Cardiac septum (tissue), 1 donor: ENCODE results near the gene SIGLEC10. TPM values are rescaled to one million over a fixed set of nuclear protein-coding genes. Genes with fewer than 3 reads are reported as not detected.
"Not testable (repeated sequence)": the region's sequence is repeated elsewhere in the genome, so short reads cannot be mapped to it uniquely, and the experiment has no call there.

Experiments
- DNase-seq: peaks from one replicate; pipeline ENCODE4 v3.0.0-alpha.2; 2020; ENCODE audit warnings: low spot score
- intact Hi-C: fragments of 100-400 bp; cut with DNase I; formaldehyde crosslinking; loops from one replicate; pipeline ENCODE4 v1.14.0; 2022
- total RNA-seq: library from RNA; stranded (reverse); fragmentation: NEBNext Ultra II Directional; extraction: Animal tissue kit (Norgen Biotek cat#: 25700); gene quantifications from one replicate; pipeline ENCODE4 v1.2.1, GENCODE V29; 2021
- donor health status: DM: no; HTN: no; CAD: no.

The SIGLEC10 gene
- total RNA-seq, 1 donor from 2014 or later = 0.30 TPM

- not testable (repeated sequence) for DNase-seq
- intact Hi-C loops = loop anchor here (10.0 kb wide), 1 partner anchor 55 kb away; the partner anchor contains the start of gene VSIG10L
These were observed 17.5 kb downstream of the SIGLEC10 start for GRCh38 chr19:51399936-51400335.

- no peak for DNase-seq
- intact Hi-C loops = loop anchor here (10.0 kb wide), 1 partner anchor 54 kb away; the partner anchor contains the start of gene VSIG10L
These were observed 18.2 kb downstream of the SIGLEC10 start for GRCh38 chr19:51399231-51399630.

GRCh38 chr19:51398096-51398704 lies 19.2 kb downstream of the SIGLEC10 start:
- no peak for DNase-seq
- intact Hi-C loops = loop anchor here (10.0 kb wide), 1 partner anchor 53 kb away; the partner anchor contains the start of gene VSIG10L

- intact Hi-C loops = loop anchor here (10.0 kb wide), 1 partner anchor 53 kb away; the partner anchor contains the start of gene VSIG10L
These were observed 20.0 kb downstream of the SIGLEC10 start for GRCh38 chr19:51397453-51397852.

GRCh38 chr19:51396175-51396574 lies 21.3 kb downstream of the SIGLEC10 start:
- no peak for DNase-seq
- intact Hi-C loops = loop anchor here (10.0 kb wide), 1 partner anchor 51 kb away; the partner anchor contains the start of gene VSIG10L

More at GRCh38 chr19:51397453-51397852, 20.0 kb downstream of the SIGLEC10 start:
- peak; percentile 44 for DNase-seq

- peak; percentile 95 for DNase-seq
- intact Hi-C loops = loop anchor here (2.0 to 10.0 kb wide), 2 partner anchors 27 to 49 kb away; partner anchors contain the start of genes ETFB and VSIG10L
These were observed 23.2 kb downstream of the SIGLEC10 start for GRCh38 chr19:51394050-51394836.

GRCh38 chr19:51392701-51393100 lies 24.7 kb downstream of the SIGLEC10 start:
- DNase-seq = no peak
- intact Hi-C loops = loop anchor here (10.0 kb wide), 1 partner anchor 48 kb away; the partner anchor contains the start of gene VSIG10L

- intact Hi-C loops = loop anchor here (10.0 kb wide), 1 partner anchor 46 kb away; the partner anchor contains the start of gene VSIG10L
These were observed 26.3 kb downstream of the SIGLEC10 start for GRCh38 chr19:51391073-51391611.

GRCh38 chr19:51389143-51389542 lies 28.3 kb downstream of the SIGLEC10 start:
- no peak for DNase-seq
- intact Hi-C loops = no loop called here

More at GRCh38 chr19:51391073-51391611, 26.3 kb downstream of the SIGLEC10 start:
- no peak for DNase-seq

GRCh38 chr19:51387924-51388389 lies 29.5 kb downstream of the SIGLEC10 start, which contains the start of gene LIM2:
Gene LIM2 (minus strand): TSS chr19:51387974. CDS start chr19:51387443, 531 bp downstream.
- intact Hi-C loops = no loop called here
- DNase-seq = peak; percentile 27

GRCh38 chr19:51386882-51387520 lies 30.4 kb downstream of the SIGLEC10 start:
- peak; percentile 56 for DNase-seq
- intact Hi-C loops = no loop called here

- DNase-seq = peak; percentile 24
- intact Hi-C loops = no loop called here
These were observed 35.4 kb downstream of the SIGLEC10 start for GRCh38 chr19:51382004-51382403.

- DNase-seq = no peak
- intact Hi-C loops = no loop called here
These were observed 37.1 kb downstream of the SIGLEC10 start for GRCh38 chr19:51380379-51380778.

GRCh38 chr19:51377422-51377821 lies 40.0 kb downstream of the SIGLEC10 start:
- no peak for DNase-seq
- intact Hi-C loops = no loop called here

- intact Hi-C loops = no loop called here
- DNase-seq = peak; percentile 56
These were observed 41.8 kb downstream of the SIGLEC10 start for GRCh38 chr19:51375504-51376221.

- intact Hi-C loops = no loop called here
- peak; percentile 75 for DNase-seq
These were observed 44.6 kb downstream of the SIGLEC10 start, which contains the start of gene NKG7 for GRCh38 chr19:51372649-51373504. Gene NKG7 (minus strand): TSS chr19:51372654. CDS start chr19:51372535, 119 bp downstream.

- intact Hi-C loops = no loop called here
- peak; percentile 75 for DNase-seq
These were observed 45.3 kb downstream of the SIGLEC10 start for GRCh38 chr19:51372021-51372648.
